Mesenteric fat pad (tissue), 1 donor: ENCODE data around the gene DMD. TPM values are rescaled to one million over a fixed set of nuclear protein-coding genes. Genes with fewer than 3 reads are reported as not detected.
"Not testable (repeated sequence)": the region's sequence is repeated elsewhere in the genome, so short reads cannot be mapped to it uniquely, and the experiment has no call there.

Experiments
- DNase-seq: peaks from one replicate; pipeline ENCODE4 v3.0.0-alpha.2; 2020; ENCODE audit warnings: low spot score
- total RNA-seq: library from RNA; stranded (reverse); fragmentation: NEBNext Ultra II Directional; extraction: Animal tissue kit (Norgen Biotek cat#: 25700); gene quantifications from one replicate; pipeline ENCODE4 v1.2.1, GENCODE V29; 2021
- donor health status: DM: yes; HTN: yes; CAD: no.

Gene DMD
- total RNA-seq, 1 donor from 2014 or later, result 45.5 TPM

- no peak for DNase-seq
Observed at GRCh38 chrX:31461266-31461665, 1750.1 kb downstream of the DMD start.

- no peak for DNase-seq
Observed at GRCh38 chrX:31459361-31459760, 1752.0 kb downstream of the DMD start.

GRCh38 chrX:31449965-31450364 is 1761.4 kb downstream of the DMD start:
- DNase-seq, result no peak

GRCh38 chrX:31449081-31449480 is 1762.3 kb downstream of the DMD start:
- no peak for DNase-seq

- DNase-seq, result no peak
Observed at GRCh38 chrX:31445542-31445941, 1765.8 kb downstream of the DMD start.

- no peak for DNase-seq
Observed at GRCh38 chrX:31443654-31444053, 1767.7 kb downstream of the DMD start.

GRCh38 chrX:31440546-31440945 is 1770.8 kb downstream of the DMD start:
- no peak for DNase-seq

GRCh38 chrX:31436424-31436823 is 1774.9 kb downstream of the DMD start:
- no peak for DNase-seq

- DNase-seq, result no peak
Observed at GRCh38 chrX:31435592-31435991, 1775.8 kb downstream of the DMD start.

- no peak for DNase-seq
Observed at GRCh38 chrX:31433856-31434255, 1777.5 kb downstream of the DMD start.

GRCh38 chrX:31429915-31430314 is 1781.4 kb downstream of the DMD start:
- no peak for DNase-seq

GRCh38 chrX:31423609-31424189 is 1787.7 kb downstream of the DMD start:
- no peak for DNase-seq

GRCh38 chrX:31421441-31421840 is 1789.9 kb downstream of the DMD start:
- no peak for DNase-seq

- no peak for DNase-seq
Observed at GRCh38 chrX:31420711-31421151, 1790.6 kb downstream of the DMD start.

- no peak for DNase-seq
Observed at GRCh38 chrX:31420302-31420701, 1791.0 kb downstream of the DMD start.

GRCh38 chrX:31397119-31397518 is 1814.2 kb downstream of the DMD start:
- no peak for DNase-seq

- no peak for DNase-seq
Observed at GRCh38 chrX:31392513-31392912, 1818.8 kb downstream of the DMD start.

- DNase-seq, result no peak
Observed at GRCh38 chrX:31388946-31389345, 1822.4 kb downstream of the DMD start.

- no peak for DNase-seq
Observed at GRCh38 chrX:31384471-31384870, 1826.9 kb downstream of the DMD start.

- no peak for DNase-seq
Observed at GRCh38 chrX:31383991-31384390, 1827.4 kb downstream of the DMD start.

GRCh38 chrX:31378973-31379372 is 1832.4 kb downstream of the DMD start:
- DNase-seq, result not testable (repeated sequence)

GRCh38 chrX:31377821-31378220 is 1833.5 kb downstream of the DMD start:
- not testable (repeated sequence) for DNase-seq

GRCh38 chrX:31376408-31377022 is 1834.8 kb downstream of the DMD start:
- DNase-seq, result no peak
